GM12892 (cell line): Measurements from ENCODE around the gene TTC19.
"Not testable (repeated sequence)": the region's sequence is repeated elsewhere in the genome, so short reads cannot be mapped to it uniquely, and the experiment has no call there.

Source experiments
- DNase-seq: peaks from one replicate; pipeline ENCODE4 v3.0.0; 2011; ENCODE audit not compliant: insufficient read length
- FAIRE-seq: peaks from 2 replicates; lab custom pipeline; 2011; peaks lifted over from hg19 to GRCh38; lab: Jason Lieb, UNC
- POLR2A ChIP-seq: IDR thresholded peaks from 2 replicates; pipeline ENCODE4 v1.6.1; 2011; ENCODE audit warnings: low read depth, low read length, control low read depth
- POLR2AphosphoS5 ChIP-seq: IDR thresholded peaks from 2 replicates; pipeline ENCODE4 v1.6.1; 2011; ENCODE audit warnings: low read depth, low read length, control low read depth
- TAF1 ChIP-seq: IDR thresholded peaks from 2 replicates; pipeline ENCODE4 v1.6.1; 2011; ENCODE audit warnings: low read depth, mild to moderate bottlenecking, control low read depth, low read length, borderline replicate concordance

Gene TTC19

DNA sequence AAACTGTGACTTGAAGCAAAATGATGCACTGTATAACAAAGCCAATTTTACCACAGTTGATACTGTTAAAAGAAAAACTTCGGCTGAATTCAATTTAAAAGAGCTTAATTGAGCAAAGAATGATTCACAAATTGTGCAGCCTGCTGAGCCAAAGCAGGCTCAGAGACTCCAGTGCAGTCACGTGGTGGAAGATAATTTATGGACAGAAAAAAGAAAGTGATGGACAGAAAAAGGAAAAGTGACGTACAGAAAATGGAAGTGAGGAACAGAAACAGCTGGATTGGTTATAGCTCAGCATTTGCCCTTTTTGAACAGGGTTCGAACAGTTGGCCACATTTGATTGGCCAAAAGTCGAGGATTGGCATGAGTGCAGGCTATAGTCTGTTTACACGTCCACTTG lies 25.8 kb upstream of the TTC19 start:
- TF ChIP-seq POLR2AphosphoS5 (no peak), POLR2A (no peak), TAF1 (no peak)
- FAIRE-seq: no peak
- no peak for DNase-seq

GRCh38 chr17:15977894-15978293 lies 21.7 kb upstream of the TTC19 start:
- no peak for TF ChIP-seq POLR2AphosphoS5
- TF ChIP-seq TAF1: no peak
- no peak for TF ChIP-seq POLR2A
- DNase-seq (no peak), FAIRE-seq (no peak)

DNA sequence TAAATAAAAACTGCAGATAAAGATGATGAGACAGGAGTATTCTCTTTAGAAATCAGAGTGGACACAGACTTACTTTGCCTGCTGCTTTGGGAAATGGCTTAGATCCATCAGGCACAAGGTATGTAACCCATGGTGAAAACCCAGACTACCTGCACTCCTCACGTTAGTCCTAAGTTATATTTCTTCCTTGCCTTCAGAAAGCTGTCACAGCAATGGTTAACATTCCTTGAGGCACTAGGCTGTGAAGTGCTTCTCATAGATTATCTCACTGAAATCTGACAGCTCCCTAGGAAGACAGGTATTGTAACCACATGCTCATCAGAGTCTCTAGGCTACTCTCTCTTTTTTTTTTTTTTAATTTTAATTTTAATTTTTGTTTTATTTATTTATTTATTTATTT lies 21.0 kb upstream of the TTC19 start:
- DNase-seq: no peak
- FAIRE-seq: no peak
- TF ChIP-seq POLR2AphosphoS5 (no peak), POLR2A (no peak), TAF1 (no peak)

DNA sequence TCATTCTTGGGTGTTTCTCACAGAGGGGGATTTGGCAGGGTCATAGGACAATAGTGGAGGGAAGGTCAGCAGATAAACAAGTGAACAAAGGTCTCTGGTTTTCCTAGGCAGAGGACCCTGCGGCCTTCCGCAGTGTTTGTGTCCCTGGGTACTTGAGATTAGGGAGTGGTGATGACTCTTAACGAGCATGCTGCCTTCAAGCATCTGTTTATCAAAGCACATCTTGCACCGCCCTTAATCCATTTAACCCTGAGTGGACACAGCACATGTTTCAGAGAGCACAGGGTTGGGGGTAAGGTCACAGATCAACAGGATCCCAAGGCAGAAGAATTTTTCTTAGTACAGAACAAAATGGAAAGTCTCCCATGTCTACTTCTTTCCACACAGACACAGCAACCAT lies 20.6 kb upstream of the TTC19 start:
- DNase-seq, FAIRE-seq: not testable (repeated sequence)

GRCh38 chr17:15981208-15981607 lies 18.4 kb upstream of the TTC19 start:
- TF ChIP-seq POLR2AphosphoS5 (no peak), POLR2A (no peak), TAF1 (no peak)
- FAIRE-seq (no peak), DNase-seq (peak; percentile 25)

DNA sequence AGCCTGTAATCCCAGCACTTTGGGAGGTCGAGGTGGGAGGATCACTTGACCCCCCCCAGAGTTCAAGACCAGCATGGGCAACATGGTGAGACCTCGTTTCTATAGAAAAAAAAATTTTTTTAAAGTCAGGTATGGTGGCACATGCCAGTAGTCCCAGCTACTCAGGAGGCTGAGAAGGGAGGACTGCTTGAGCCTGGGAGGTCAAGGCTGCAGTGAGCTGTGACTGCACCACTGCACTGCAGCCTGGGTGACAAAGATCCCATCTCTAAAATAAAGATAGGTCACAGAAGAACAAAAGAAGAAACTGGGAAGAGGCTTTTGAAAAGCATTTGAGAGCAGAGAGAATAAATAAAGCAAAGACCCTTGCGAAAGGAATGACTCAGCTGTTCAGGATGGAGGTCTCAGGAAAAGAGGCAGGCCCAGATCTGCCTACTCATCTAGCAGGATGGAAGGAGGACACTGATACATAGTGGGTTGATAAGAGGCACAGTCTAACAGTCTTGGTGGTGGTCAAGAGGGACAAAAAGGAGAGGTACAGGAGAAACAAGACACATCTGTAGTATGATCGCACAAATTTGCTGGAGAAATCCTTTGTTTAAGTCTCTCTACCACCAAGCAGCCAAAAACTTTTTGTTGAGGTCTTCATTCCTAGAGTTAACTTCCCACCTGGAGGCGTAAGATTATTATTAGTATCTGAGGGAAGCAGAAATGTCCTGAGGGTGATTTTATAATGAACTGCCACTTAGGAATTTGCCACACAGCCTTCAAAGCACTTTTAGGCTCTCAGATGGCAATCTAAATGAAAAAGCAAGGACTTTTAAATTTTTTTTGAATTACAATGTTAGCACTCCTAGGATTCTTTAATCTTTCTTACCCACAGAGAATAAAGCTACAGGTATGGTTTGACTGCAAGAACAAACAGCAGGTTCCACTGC lies 17.7 kb upstream of the TTC19 start:
- TF ChIP-seq TAF1: no peak
- no peak for TF ChIP-seq POLR2A
- TF ChIP-seq POLR2AphosphoS5: no peak
- DNase-seq (no peak), FAIRE-seq (no peak)

GRCh38 chr17:15996322-15996721 lies 3.3 kb upstream of the TTC19 start:
- no peak for FAIRE-seq
- TF ChIP-seq POLR2AphosphoS5 (no peak), POLR2A (no peak), TAF1 (no peak)
- no peak for DNase-seq

DNA sequence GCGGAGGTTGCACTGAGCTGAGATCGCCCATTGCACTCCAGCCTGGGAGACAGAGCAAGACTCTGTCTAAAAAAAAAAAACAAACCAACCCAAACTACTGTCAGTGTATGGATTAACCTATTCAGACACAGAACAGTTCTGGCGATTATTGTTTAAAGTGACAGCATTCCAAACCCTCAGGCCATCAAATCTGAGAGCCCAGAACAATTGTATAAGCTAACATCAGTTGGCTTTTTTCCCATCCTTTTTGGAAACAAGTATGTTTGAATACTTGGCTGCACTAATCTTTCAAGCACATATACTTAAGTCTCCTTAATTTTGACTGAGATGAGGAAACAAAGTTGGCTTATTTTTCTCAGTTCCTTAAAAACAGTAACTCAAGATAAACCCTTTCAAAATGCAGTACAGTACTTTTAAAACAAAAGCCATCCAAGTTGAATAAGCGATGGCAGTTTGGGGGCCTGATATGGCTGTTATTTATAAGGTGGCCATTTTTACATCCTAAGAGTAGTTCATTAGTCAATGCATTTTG lies 1.5 kb upstream of the TTC19 start:
- FAIRE-seq (no peak), DNase-seq (no peak)
- no peak for TF ChIP-seq TAF1
- no peak for TF ChIP-seq POLR2AphosphoS5
- no peak for TF ChIP-seq POLR2A

DNA sequence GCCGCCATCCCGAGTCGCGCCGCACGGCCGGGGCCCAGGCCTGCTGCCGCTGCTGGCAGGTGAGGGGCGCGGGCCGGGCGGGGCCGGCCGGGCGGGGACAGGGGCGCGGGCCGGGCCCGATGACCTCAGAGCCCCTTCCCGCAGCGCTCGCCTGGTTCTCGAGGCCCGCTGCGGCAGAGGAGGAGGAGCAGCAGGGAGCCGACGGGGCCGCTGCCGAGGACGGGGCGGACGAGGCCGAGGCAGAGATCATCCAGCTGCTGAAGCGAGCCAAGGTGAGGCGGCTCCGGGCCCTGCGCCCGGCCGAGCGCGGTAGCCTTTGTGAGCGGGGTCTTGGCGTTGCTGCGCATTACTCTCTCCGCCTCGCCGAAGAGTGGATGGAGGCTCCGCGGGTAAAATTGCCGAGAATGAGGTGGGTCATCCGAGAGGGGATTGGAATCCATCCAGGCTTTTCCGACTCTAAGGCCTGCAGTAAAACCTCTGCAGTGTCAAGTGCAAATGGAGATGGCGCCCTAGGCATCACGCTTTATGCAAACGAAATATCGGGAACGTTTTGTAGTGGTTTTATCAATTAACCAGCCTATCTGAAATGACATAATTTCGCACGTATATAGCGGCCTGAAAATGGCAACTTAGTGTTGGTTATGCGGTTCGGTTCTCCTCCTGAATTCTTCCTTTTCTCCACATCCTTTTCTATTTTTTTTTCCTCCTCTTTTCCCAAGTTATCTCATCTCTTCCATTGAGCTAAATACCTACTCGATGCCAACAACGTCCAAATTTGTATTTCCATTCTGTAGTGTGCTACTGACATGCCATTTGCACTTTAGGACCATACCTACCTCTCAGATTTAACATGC lies 577 bp downstream of the TTC19 start:
- FAIRE-seq (peak; percentile 53), DNase-seq (no peak)
- no peak for TF ChIP-seq POLR2A
- TF ChIP-seq POLR2AphosphoS5: no peak
- TF ChIP-seq TAF1: no peak

DNA sequence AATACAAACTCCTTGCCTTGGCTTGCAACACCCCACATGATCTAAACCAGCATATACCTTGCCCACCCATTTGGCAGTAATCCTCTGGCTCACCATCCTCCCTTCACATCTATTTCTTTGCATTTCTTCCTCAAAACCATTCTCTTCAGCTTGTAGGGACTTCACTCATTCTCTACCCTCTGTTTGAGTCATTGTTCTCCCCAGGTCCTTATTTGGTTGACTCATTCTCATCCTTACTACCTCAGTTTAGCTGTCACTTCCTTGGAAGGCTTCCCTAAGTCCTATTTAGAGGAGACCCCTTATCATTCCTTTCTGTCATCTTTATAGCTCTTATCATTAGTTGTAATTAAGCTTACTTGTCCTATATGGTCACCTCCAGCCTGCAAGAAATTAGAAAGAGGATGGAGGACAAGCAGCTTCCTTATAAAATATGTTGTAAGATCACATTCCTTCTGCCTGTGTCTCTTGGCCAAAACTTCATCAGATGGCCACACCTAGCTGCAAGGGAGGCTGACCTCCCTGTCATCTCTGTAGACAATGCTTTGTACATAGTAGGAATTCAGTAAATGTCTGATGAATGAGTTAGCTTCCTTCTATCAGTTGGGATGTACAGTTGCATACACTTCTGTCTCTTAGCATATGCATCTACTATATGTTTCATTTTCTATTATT lies 1.7 kb downstream of the TTC19 start:
- DNase-seq: no peak
- FAIRE-seq: no peak
- TF ChIP-seq POLR2A: no peak
- TF ChIP-seq POLR2AphosphoS5: no peak
- no peak for TF ChIP-seq TAF1

GRCh38 chr17:16002708-16003260 lies 3.2 kb downstream of the TTC19 start:
- no peak for TF ChIP-seq TAF1
- no peak for TF ChIP-seq POLR2A
- no peak for TF ChIP-seq POLR2AphosphoS5
- FAIRE-seq (no peak), DNase-seq (no peak)

DNA sequence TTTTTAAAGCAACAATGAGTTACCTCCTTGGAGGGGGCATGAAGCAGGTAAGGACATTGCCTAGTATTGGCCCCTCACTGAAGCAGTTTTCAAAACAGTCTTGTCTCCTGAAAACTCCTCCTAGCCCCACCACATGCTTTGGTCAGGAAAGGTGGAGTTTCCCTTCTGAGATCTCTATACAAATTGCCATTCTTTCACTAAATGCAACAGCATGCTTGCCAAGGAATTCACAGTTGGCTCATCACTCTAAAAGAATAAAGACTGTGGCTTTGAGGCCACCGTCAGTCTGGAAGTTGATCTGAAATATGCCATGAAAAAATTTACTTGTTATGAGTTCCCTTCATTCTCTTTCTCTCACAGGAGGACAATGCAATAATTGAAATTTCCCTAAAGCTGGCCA lies 4.2 kb downstream of the TTC19 start:
- DNase-seq (no peak), FAIRE-seq (no peak)
- TF ChIP-seq TAF1: no peak
- TF ChIP-seq POLR2A: no peak
- no peak for TF ChIP-seq POLR2AphosphoS5

GRCh38 chr17:16005636-16006035 lies 6.0 kb downstream of the TTC19 start:
- FAIRE-seq: no peak
- TF ChIP-seq TAF1 (no peak), POLR2AphosphoS5 (no peak), POLR2A (no peak)

More at GRCh38 chr17:16005636-16006035, 6.0 kb downstream of the TTC19 start:
- DNase-seq: no peak
